Upper lobe of right lung (tissue), 1 donor: ENCODE results near the gene PARD3B. TPM values are rescaled to one million over a fixed set of nuclear protein-coding genes. Genes with fewer than 3 reads are reported as not detected.
"Not testable (repeated sequence)": the region's sequence is repeated elsewhere in the genome, so short reads cannot be mapped to it uniquely, and the experiment has no call there.

Experiments
- ATAC-seq: fragments of 200-7000 bp; cut with Tn5 transposase; one replicate; pipeline ENCODE4 v1.9.1; 2020; ENCODE audit warnings: mild to moderate bottlenecking, moderate library complexity
- DNase-seq: peaks from one replicate; pipeline ENCODE4 v3.0.0-alpha.2; 2020
- H3K27ac ChIP-seq: fragments of 200-600 bp; one replicate; pipeline ENCODE4 v1.8.0; 2022
- H3K27me3 ChIP-seq: fragments of 200-600 bp; one replicate; pipeline ENCODE4 v1.8.0; 2022; ENCODE audit warnings: mild to moderate bottlenecking
- H3K36me3 ChIP-seq: fragments of 200-600 bp; one replicate; pipeline ENCODE4 v1.8.0; 2022
- H3K4me1 ChIP-seq: fragments of 200-600 bp; one replicate; pipeline ENCODE4 v1.8.0; 2022
- H3K4me3 ChIP-seq: fragments of 200-600 bp; one replicate; pipeline ENCODE4 v1.8.0; 2022; ENCODE audit warnings: mild to moderate bottlenecking
- H3K9me3 ChIP-seq: fragments of 200-600 bp; one replicate; pipeline ENCODE4 v1.8.0; 2022
- CTCF ChIP-seq: fragments of 200-600 bp; IDR thresholded peaks from one replicate; pipeline ENCODE4 v1.8.0; 2022; ENCODE audit warnings: antibody characterized with exemption
- intact Hi-C: fragments of 100-400 bp; cut with DNase I; formaldehyde crosslinking; loops from one replicate; pipeline ENCODE4 v1.11.0; 2022
- total RNA-seq: library from RNA; stranded (reverse); fragmentation: NEBNext Ultra II Directional; extraction: Animal tissue kit (Norgen Biotek cat#: 25700); gene quantifications from one replicate; pipeline ENCODE4 v1.2.1, GENCODE V29; 2021
- donor health status: DM: no; HTN: yes; CAD: no; lungs with severe emphysema.

The PARD3B gene
- total RNA-seq, 1 donor from 2014 or later = 32.5 TPM

GRCh38 chr2:205484764-205485163 is 939.5 kb downstream of the PARD3B start:
- intact Hi-C loops = no loop called here
- no peaks in the 10 kb centered on the region for H3K36me3 ChIP-seq
- DNase-seq = no peak

DNA sequence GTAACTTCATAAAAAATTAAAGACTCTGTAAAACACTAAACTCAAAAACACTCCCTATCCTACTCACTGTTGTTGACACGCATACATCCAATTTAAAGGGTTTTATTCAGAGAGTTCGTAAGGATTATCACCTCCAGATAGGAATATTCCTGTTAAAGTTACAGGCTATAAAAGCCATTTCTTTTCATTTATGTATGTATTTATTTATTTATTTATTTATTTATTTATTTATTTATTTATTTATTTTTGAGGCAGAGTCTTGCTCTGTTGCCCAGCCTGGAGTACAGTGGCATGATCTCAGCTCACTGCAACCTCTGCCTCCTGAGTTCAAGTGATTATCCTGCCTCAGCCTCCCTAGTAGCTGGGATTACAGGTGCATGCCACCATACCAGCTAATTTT is 948.3 kb downstream of the PARD3B start:
- H3K36me3 ChIP-seq, H3K9me3 ChIP-seq, intact Hi-C loops, H3K4me3 ChIP-seq, H3K27me3 ChIP-seq, ATAC-seq, DNase-seq, H3K4me1 ChIP-seq, H3K27ac ChIP-seq: not testable (repeated sequence)

More at GRCh38 chr2:205484764-205485163, 939.5 kb downstream of the PARD3B start:
- no peaks in the 10 kb centered on the region for H3K9me3 ChIP-seq
- ATAC-seq = no peak
- H3K27ac ChIP-seq = no peak overlapping the region
- H3K27me3 ChIP-seq = no peaks in the 10 kb centered on the region
- no peak overlapping the region for H3K4me3 ChIP-seq
- H3K4me1 ChIP-seq = no peaks in the 10 kb centered on the region
- no peak for TF ChIP-seq CTCF

- intact Hi-C loops = no loop called here
- no peaks in the 10 kb centered on the region for H3K27me3 ChIP-seq
- H3K36me3 ChIP-seq = no peaks in the 10 kb centered on the region
- H3K9me3 ChIP-seq = no peaks in the 10 kb centered on the region
- H3K4me3 ChIP-seq = no peak overlapping the region
- H3K27ac ChIP-seq = no peak overlapping the region
- DNase-seq (no peak), ATAC-seq (no peak)
- no peaks in the 10 kb centered on the region for H3K4me1 ChIP-seq
- no peak for TF ChIP-seq CTCF
Observed at GRCh38 chr2:205494537-205495235, 949.4 kb downstream of the PARD3B start.

- no peak for DNase-seq
- intact Hi-C loops = no loop called here
- Histone ChIP-seq H3K4me3 (no peak overlapping the region), H3K9me3 (no peaks in the 10 kb centered on the region), H3K27ac (no peak overlapping the region), H3K27me3 (no peaks in the 10 kb centered on the region), H3K36me3 (no peaks in the 10 kb centered on the region), H3K4me1 (no peaks in the 10 kb centered on the region)
- ATAC-seq = no peak
- no peak for TF ChIP-seq CTCF
Observed at GRCh38 chr2:205495819-205496218, 950.5 kb downstream of the PARD3B start.

GRCh38 chr2:205496370-205496769 is 951.1 kb downstream of the PARD3B start:
- Histone ChIP-seq H3K27me3 (no peaks in the 10 kb centered on the region), H3K4me3 (no peak overlapping the region), H3K27ac (no peak overlapping the region), H3K36me3 (no peaks in the 10 kb centered on the region), H3K4me1 (no peaks in the 10 kb centered on the region), H3K9me3 (no peaks in the 10 kb centered on the region)
- intact Hi-C loops = no loop called here
- no peak for TF ChIP-seq CTCF
- DNase-seq (no peak), ATAC-seq (no peak)

GRCh38 chr2:205496772-205497171 is 951.5 kb downstream of the PARD3B start:
- Histone ChIP-seq H3K27ac (no peak overlapping the region), H3K4me3 (no peak overlapping the region), H3K9me3 (no peaks in the 10 kb centered on the region), H3K36me3 (no peaks in the 10 kb centered on the region), H3K4me1 (no peaks in the 10 kb centered on the region), H3K27me3 (no peaks in the 10 kb centered on the region)
- DNase-seq = no peak
- no peak for TF ChIP-seq CTCF
- ATAC-seq = no peak
- intact Hi-C loops = no loop called here
